HL-60 (cell line): ENCODE measurements around the gene CACUL1.

Experiments
- CTCF ChIP-seq: IDR thresholded peaks from one replicate; pipeline ENCODE4 v1.5.1; 2011; ENCODE audit warnings: low read length, control low read depth, inconsistent platforms; ENCODE audit not compliant: insufficient read depth
- GABPA ChIP-seq: IDR thresholded peaks from 2 replicates; pipeline ENCODE4 v1.6.1; 2012; ENCODE audit warnings: low read depth
- POLR2AphosphoS5 ChIP-seq: IDR thresholded peaks from 2 replicates; pipeline ENCODE4 v1.6.1; 2012; ENCODE audit warnings: low read depth
- REST ChIP-seq: IDR thresholded peaks from 2 replicates; pipeline ENCODE4 v1.6.1; 2012; ENCODE audit warnings: low read depth; ENCODE audit not compliant: insufficient replicate concordance
- SPI1 ChIP-seq: IDR thresholded peaks from 2 replicates; pipeline ENCODE4 v1.6.1; 2012; ENCODE audit warnings: low read depth, mild to moderate bottlenecking, borderline replicate concordance

- no peak for TF ChIP-seq CTCF
- TF ChIP-seq POLR2AphosphoS5, result no peak
- TF ChIP-seq GABPA, result no peak
- no peak for TF ChIP-seq REST
- no peak for TF ChIP-seq SPI1
Observed at GRCh38 chr10:118658762-118659161, 96.0 kb downstream of the CACUL1 start.
